HUES48 (cell line): Measurements from ENCODE around the gene KAZN.

Experiments used
- H3K27ac ChIP-seq: one replicate; pipeline ENCODE4 v1.7.0; 2013; ENCODE audit warnings: low read depth, low read length, inconsistent platforms
- H3K27me3 ChIP-seq: 2 replicates; pipeline ENCODE4 v1.6.1; 2013; ENCODE audit warnings: mild to moderate bottlenecking, low read length; ENCODE audit not compliant: control insufficient read depth, insufficient read depth
- H3K36me3 ChIP-seq: 2 replicates; pipeline ENCODE4 v1.6.1; 2013; ENCODE audit warnings: low read length; ENCODE audit not compliant: control insufficient read depth, insufficient read depth
- H3K4me1 ChIP-seq: 2 replicates; pipeline ENCODE4 v1.6.1; 2013; ENCODE audit warnings: mild to moderate bottlenecking, low read length; ENCODE audit not compliant: control insufficient read depth, insufficient read depth
- H3K4me3 ChIP-seq: 2 replicates; pipeline ENCODE4 v1.5.1; 2013; ENCODE audit warnings: mild to moderate bottlenecking, low read depth, low read length
- H3K9ac ChIP-seq: 2 replicates; pipeline ENCODE4 v1.6.1; 2013; ENCODE audit warnings: mild to moderate bottlenecking, low read depth, low read length, moderate library complexity
- H3K9me3 ChIP-seq: 2 replicates; pipeline ENCODE4 v1.6.1; 2013; ENCODE audit warnings: low read length; ENCODE audit not compliant: control insufficient read depth, insufficient read depth

Gene KAZN

DNA sequence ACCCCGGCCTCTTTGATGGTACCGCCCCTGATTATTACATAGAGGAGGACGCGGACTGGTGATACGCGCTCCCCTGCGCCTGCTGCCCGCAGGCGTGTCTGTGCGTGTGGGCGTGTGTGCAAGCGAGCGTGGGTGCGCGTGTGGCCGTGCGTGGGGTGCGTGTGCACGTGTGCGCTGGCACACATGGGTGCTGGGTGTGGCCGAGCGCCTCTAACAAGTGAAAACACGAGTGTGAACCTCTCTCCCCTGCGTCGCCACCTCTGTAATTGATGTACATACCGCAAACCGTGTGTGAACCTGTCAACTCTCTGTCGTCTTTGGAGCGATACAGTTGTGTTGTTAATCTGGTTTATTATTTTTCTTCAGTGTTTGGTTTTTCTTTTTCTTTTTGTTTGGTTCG is 467.3 kb downstream of the KAZN start:
- Histone ChIP-seq H3K27me3 (no peaks in the 10 kb centered on the region), H3K9ac (no peak overlapping the region), H3K36me3 (no peaks in the 10 kb centered on the region), H3K9me3 (no peaks in the 10 kb centered on the region), H3K27ac (no peak overlapping the region), H3K4me1 (no peaks in the 10 kb centered on the region), H3K4me3 (no peak overlapping the region)

DNA sequence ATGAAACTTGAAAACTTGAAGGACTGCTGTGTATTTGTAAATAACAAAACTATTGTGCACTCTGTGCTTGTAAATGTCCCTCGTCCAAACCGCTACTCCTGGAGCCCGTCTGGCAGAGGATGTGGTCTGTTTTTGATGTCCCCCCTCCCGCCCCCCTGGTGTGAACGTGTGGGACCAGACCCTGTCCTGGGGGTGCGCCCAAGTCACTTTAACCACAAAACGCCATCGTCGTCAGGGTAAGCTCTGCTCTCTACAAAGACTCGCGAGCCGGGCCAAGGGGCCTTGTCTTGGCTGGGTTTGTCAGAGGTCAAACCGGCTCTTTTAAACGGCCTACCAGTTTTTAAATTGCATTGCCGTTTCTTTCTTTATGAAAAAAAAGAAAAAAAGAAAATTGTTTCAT is 467.7 kb downstream of the KAZN start:
- Histone ChIP-seq H3K9me3 (no peaks in the 10 kb centered on the region), H3K4me1 (no peaks in the 10 kb centered on the region), H3K36me3 (no peaks in the 10 kb centered on the region), H3K27ac (no peak overlapping the region), H3K4me3 (no peak overlapping the region), H3K27me3 (no peaks in the 10 kb centered on the region), H3K9ac (no peak overlapping the region)

DNA sequence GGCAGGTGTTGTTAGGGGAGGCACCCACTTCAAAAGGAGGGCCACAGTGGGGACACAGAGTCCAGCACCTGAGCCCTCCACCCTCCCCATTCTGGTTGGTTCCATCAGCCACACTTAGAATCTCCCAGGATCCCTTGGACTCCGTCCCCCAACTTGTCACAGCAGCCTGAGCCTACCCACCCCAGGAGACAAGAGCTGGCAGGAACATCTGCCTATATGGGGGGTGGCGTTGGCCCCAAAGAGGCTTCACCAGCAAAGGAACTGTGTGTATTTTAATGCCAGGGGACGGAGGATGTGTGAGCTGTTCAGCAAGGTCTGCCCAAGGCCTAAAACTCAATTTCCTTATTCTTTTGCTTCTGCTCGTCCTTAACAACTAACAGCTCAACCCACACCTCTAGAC is 468.7 kb downstream of the KAZN start:
- Histone ChIP-seq H3K9ac (no peak overlapping the region), H3K27me3 (no peaks in the 10 kb centered on the region)

DNA sequence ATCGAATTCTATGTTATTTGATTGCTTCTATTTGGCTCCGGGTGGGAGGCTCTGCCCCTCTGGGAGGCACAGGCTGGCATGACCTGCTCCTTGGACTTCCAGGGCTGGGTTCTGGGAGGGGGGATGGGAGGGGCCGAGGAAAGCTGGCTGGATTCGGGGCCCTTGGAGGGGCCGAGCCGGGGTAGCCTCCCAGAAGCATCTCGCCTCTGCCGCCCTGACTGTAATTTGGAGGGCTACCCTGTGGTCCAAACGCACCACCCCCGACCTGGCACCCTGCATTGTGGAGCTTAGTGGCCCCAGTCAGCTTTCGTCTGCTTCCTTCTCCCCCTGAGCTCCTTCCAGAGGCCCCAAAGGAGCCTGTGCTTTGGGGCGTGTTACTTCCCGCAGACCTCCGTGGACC is 469.7 kb downstream of the KAZN start:
- no peaks in the 10 kb centered on the region for H3K36me3 ChIP-seq
- H3K4me1 ChIP-seq = no peaks in the 10 kb centered on the region
- H3K4me3 ChIP-seq = no peak overlapping the region
- H3K9me3 ChIP-seq = no peaks in the 10 kb centered on the region
- no peak overlapping the region for H3K9ac ChIP-seq
- no peaks in the 10 kb centered on the region for H3K27me3 ChIP-seq
- H3K27ac ChIP-seq = no peak overlapping the region

More for the DNA sequence above, 468.7 kb downstream of the KAZN start:
- H3K4me1 ChIP-seq = no peaks in the 10 kb centered on the region
- no peaks in the 10 kb centered on the region for H3K9me3 ChIP-seq
- H3K4me3 ChIP-seq = no peak overlapping the region
- H3K27ac ChIP-seq = no peak overlapping the region
- no peaks in the 10 kb centered on the region for H3K36me3 ChIP-seq

DNA sequence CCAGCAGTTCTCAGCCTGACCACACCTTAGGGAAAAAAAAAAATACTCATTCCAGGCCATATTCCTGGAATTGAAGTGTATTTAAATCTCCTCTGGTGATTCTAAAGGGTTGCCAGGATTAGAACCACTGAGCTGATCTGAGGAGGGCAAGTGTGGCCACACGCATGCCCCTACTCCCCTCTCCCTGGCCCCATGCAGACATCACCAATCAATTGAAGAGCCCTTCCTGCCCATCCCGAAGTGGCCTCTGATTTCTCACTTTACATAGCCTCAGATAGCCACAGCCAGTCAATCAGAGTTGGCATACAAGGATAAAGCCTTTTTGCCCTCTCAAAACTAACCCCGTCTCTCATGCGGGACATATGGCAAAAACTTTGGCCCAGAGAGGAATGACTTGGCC is 470.5 kb downstream of the KAZN start:
- Histone ChIP-seq H3K9me3 (no peaks in the 10 kb centered on the region), H3K9ac (no peak overlapping the region), H3K27me3 (no peaks in the 10 kb centered on the region), H3K27ac (no peak overlapping the region), H3K4me3 (no peak overlapping the region), H3K4me1 (no peaks in the 10 kb centered on the region), H3K36me3 (no peaks in the 10 kb centered on the region)

DNA sequence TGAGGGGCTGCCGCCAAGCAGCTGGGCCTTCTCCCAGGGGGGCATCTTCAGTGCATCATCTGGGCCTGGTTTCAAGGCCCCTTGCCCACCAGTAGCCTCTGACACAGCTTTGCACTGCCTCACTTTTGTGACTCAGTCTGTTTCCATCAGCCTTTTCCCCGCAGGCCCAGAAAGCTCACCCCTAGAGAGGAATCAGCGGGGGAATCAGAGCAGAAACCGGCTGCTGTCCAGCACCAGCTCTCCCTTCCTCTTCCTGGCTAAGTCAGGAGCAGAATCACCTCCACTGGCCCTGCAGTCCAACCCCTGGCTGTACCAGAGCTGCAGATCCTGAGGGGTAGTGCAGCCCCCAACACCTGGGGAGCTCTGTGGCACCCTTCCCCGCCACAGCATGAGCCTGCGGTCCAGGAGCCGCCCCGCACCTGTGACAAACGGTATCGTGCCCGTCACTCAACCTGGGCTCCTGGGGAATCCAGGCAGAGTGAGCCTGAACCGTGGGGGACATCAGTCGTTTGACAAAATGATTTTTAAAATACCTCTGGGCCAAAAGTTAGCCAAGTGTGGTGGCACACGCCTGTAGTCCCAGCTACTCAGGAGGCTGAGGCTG is 471.8 kb downstream of the KAZN start:
- no peak overlapping the region for H3K9ac ChIP-seq
- H3K4me3 ChIP-seq = no peak overlapping the region
- no peaks in the 10 kb centered on the region for H3K36me3 ChIP-seq
- no peaks in the 10 kb centered on the region for H3K27me3 ChIP-seq
- H3K4me1 ChIP-seq = no peaks in the 10 kb centered on the region
- no peak overlapping the region for H3K27ac ChIP-seq
- H3K9me3 ChIP-seq = no peaks in the 10 kb centered on the region

DNA sequence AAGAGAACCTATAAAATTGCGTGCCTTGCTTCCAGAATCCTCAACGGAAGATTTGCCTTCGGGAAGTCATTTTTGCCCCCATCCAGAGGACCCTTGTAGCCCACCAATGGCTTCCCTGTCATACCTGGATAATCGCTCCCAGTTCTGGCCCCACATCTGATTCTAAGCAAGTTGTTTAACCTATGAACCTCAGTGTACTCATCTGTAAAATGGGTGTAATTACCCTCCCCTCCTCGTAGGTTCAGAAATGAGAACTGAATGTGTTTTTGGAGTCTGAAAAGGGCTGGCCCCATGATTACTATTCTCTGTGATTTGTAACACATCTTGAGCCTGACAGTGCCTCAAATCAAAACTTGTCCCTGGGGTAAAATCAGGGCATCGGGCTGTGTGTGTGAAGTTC is 473.5 kb downstream of the KAZN start:
- H3K4me1 ChIP-seq = no peaks in the 10 kb centered on the region

DNA sequence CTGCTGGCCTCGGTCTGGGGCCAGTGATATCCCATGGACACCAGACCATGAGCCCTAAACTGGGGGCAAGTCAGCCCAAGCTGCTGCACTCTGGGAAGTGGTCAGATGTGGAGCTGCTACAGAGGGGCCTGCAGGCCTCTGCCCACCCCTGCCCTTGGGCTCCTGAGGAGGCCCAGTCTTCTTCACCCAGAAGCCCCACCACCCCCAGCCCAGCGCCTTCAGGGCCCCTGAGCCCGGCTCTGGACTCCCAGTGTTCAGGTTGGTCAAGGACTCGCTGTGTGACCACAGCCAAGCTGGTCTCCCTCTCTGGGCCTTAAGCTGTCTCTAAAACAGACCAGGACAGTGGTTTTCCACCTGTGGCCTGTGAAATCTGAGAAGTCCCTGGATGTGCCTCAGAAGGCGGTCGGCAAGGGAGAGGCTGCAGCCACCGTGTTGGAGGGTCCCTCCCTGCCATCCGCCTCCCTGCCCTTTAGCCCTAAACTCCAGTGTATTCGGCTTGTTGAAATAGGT is 475.4 kb downstream of the KAZN start:
- Histone ChIP-seq H3K27me3 (no peaks in the 10 kb centered on the region), H3K9me3 (no peaks in the 10 kb centered on the region), H3K4me1 (no peaks in the 10 kb centered on the region), H3K9ac (no peak overlapping the region), H3K4me3 (no peak overlapping the region), H3K36me3 (no peaks in the 10 kb centered on the region), H3K27ac (no peak overlapping the region)

More for the DNA sequence above, 473.5 kb downstream of the KAZN start:
- no peaks in the 10 kb centered on the region for H3K9me3 ChIP-seq
- H3K27ac ChIP-seq = no peak overlapping the region
- H3K36me3 ChIP-seq = no peaks in the 10 kb centered on the region
- no peaks in the 10 kb centered on the region for H3K27me3 ChIP-seq
- H3K9ac ChIP-seq = no peak overlapping the region
- H3K4me3 ChIP-seq = no peak overlapping the region

DNA sequence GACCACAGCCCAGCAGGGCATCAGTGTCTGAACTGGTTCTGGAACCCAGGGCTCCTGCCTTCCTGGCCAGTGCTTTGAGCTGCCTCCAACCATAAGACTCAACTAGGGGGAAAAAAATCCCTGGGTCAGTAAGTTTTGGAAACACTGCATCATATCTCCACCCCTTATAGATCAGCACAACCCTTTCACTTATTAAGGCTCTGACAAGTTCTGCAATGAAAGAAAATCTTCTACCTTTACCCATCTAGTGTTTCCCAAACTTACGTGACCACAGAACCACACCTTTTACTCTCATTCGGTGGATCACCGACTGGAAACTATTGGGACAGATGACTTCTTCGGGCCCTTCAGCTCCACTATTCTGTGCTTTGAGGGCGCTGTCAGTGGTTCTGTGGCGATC is 476.7 kb downstream of the KAZN start:
- Histone ChIP-seq H3K4me3 (no peak overlapping the region), H3K27ac (no peak overlapping the region), H3K9me3 (no peaks in the 10 kb centered on the region), H3K27me3 (no peaks in the 10 kb centered on the region), H3K36me3 (no peaks in the 10 kb centered on the region), H3K9ac (no peak overlapping the region), H3K4me1 (no peaks in the 10 kb centered on the region)

DNA sequence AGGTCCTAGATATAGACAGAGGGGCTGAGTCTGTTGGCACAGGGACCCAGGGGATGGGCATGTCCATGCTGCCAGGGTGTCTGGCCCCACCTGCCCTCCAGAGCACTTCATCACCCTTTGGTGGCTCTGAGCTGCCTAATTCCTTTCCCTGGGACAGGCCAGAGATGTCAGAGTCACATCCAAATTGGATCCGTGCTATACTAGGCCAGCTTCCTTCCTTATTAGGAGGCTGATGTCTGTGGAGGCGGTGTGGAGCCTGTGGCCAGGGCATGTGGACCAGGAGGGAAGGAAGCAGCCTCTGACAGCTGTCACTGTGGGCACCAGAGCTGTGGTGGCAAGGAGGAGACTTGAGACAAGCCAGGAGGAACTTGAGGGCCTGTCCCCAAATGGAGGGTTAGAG is 477.3 kb downstream of the KAZN start:
- H3K27ac ChIP-seq = no peak overlapping the region
- no peak overlapping the region for H3K9ac ChIP-seq
- H3K9me3 ChIP-seq = no peaks in the 10 kb centered on the region

DNA sequence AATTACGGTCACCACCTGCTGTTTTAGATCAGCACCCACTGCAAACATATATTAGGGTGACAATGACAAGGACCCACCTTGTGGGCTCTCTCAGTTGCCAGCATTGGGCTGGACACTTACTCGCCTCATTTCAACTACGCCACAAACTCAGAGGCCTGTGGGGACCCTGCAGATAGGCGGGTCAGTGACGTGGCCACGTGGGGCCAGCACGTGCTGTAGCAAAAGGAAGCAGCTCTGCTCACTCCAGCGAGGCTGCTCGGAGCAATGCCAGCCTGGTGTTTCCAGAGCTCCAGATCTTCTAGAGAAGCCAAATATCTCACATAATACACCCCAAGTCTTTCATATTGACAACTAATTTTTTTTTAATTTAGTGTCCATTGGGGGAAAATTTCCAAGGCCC is 478.3 kb downstream of the KAZN start:
- Histone ChIP-seq H3K9me3 (no peaks in the 10 kb centered on the region), H3K27ac (no peak overlapping the region), H3K4me1 (no peaks in the 10 kb centered on the region), H3K27me3 (no peaks in the 10 kb centered on the region), H3K36me3 (no peaks in the 10 kb centered on the region), H3K9ac (no peak overlapping the region), H3K4me3 (no peak overlapping the region)

More for the DNA sequence above, 477.3 kb downstream of the KAZN start:
- Histone ChIP-seq H3K4me1 (no peaks in the 10 kb centered on the region), H3K36me3 (no peaks in the 10 kb centered on the region), H3K27me3 (no peaks in the 10 kb centered on the region), H3K4me3 (no peak overlapping the region)
